ENCODE measurements around the gene RCE1.

DNA sequence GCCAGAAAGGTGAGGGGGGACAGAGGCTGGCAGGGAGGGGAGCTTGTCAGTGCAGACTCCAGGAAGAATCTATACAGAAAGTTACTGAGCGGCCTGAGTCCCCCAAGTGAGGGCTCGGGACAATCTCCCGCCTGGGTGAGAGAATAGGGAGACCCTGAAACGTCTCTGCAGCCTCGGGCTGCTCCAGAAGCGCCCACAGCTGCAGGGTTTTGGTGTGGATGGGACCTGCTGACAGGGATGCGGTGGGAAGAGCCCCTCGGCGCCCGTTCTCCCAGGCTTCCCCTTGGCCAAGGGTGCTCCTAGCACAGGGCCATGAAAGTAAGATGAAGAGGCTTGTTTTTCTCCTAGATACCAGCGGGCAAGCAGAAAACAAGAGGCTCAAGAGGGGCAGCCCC lies 743 bp upstream of the RCE1 start:
- TF ChIP-seq CTCF (IDR thresholded peaks at IDR 0.05) (no peak), TCF7L2 (IDR thresholded peaks at IDR 0.05; ENCODE audit: low read depth, low read length) (no peak)

Measured in Panc1 (cell line).